T1000 (cell line): Measurements from ENCODE around the gene ATP2C1.
"Not testable (repeated sequence)": the region's sequence is repeated elsewhere in the genome, so short reads cannot be mapped to it uniquely, and the experiment has no call there.

Source experiments
- DNase-seq: peaks from one replicate; lab custom pipeline; 2025; ENCODE audit warnings: mixed read lengths; lab: John Stamatoyannopoulos, UW

ATP2C1 gene, protein sequence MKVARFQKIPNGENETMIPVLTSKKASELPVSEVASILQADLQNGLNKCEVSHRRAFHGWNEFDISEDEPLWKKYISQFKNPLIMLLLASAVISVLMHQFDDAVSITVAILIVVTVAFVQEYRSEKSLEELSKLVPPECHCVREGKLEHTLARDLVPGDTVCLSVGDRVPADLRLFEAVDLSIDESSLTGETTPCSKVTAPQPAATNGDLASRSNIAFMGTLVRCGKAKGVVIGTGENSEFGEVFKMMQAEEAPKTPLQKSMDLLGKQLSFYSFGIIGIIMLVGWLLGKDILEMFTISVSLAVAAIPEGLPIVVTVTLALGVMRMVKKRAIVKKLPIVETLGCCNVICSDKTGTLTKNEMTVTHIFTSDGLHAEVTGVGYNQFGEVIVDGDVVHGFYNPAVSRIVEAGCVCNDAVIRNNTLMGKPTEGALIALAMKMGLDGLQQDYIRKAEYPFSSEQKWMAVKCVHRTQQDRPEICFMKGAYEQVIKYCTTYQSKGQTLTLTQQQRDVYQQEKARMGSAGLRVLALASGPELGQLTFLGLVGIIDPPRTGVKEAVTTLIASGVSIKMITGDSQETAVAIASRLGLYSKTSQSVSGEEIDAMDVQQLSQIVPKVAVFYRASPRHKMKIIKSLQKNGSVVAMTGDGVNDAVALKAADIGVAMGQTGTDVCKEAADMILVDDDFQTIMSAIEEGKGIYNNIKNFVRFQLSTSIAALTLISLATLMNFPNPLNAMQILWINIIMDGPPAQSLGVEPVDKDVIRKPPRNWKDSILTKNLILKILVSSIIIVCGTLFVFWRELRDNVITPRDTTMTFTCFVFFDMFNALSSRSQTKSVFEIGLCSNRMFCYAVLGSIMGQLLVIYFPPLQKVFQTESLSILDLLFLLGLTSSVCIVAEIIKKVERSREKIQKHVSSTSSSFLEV

GRCh38 chr3:130893376-130894129 is at the start of gene ATP2C1:
Gene ATP2C1, plus strand, starts transcription at chr3:130894084. Its CDS starts 686 bp downstream, at chr3:130894770.
- DNase-seq: peak; percentile 87

GRCh38 chr3:130844462-130844861 is 49.4 kb upstream of the ATP2C1 start:
- no peak for DNase-seq

- DNase-seq: no peak
These were observed 47.7 kb upstream of the ATP2C1 start for GRCh38 chr3:130846181-130846580.

- no peak for DNase-seq
These were observed 44.8 kb upstream of the ATP2C1 start for GRCh38 chr3:130849091-130849552.

- no peak for DNase-seq
These were observed 43.7 kb upstream of the ATP2C1 start for GRCh38 chr3:130850044-130850797.

DNA sequence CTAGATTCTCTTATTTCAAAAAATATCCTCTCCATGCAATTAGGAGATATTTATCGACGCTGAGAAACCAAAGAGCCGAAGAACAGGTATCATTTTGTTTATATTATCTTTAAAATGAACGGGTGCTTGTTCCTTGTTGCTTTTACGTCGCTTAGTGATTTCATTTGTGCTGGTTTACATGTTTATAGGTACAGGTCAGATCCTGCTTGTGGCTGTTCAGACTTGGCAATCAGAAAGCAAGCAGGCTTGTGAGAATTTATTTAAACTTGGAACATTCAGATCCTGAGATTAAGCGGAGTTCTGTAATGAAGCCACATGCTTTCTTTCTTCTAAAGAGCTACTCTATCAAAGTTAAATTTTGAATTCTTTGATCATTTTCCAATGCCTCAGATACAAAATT is 43.0 kb upstream of the ATP2C1 start:
- DNase-seq: no peak

GRCh38 chr3:130851277-130851676 is 42.6 kb upstream of the ATP2C1 start:
- no peak for DNase-seq

DNA sequence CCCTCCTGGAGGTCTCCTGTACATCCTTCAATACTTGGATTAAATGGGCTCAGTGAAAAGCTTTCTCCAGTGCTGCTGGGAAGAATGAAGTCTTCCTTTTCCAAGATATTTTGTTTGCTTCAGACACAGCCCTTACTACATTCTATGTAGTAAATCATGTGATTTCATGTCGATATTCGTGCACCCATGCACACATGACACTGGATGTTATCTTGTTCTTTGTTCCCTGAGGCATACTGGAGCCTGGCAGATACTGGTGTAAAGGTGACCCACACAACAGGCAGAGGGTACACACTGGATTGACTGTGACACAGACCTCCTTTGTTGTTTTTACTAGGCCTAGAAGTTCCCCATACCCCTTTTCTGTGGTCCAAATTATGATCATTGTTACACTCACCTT is 40.3 kb upstream of the ATP2C1 start:
- DNase-seq: no peak

DNA sequence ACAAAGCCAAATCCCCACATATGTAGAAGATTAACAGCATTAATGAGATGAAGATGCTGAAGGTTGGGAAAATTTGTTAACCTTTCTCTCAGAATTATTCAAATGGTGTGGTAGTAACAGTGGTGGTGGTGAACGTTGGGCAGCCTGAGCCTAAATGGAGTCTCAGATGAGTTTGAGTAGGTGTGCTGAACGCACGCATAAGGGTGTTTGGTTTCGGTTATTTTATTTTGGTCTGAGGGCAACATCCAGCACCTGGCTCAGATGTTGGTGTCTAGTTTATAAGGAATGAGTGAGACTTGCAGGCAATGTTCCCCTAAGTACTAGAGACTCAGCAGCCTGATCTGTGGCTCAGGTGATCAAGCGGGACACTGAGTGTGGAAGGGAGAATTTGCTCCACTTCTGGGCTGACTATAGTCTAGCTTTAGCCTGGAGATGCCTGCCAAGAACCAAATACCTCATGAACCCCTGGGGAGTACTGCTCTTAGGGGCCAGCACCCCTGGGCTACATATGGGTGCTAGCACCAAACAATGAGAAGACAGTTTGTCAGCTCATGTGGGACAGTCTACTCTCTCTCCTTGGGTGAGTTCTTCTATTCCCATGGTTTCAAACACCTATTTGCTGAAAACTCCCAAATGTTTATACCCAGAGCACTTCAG is 39.5 kb upstream of the ATP2C1 start:
- no peak for DNase-seq

GRCh38 chr3:130857336-130858026 is 36.4 kb upstream of the ATP2C1 start:
- DNase-seq: no peak

DNA sequence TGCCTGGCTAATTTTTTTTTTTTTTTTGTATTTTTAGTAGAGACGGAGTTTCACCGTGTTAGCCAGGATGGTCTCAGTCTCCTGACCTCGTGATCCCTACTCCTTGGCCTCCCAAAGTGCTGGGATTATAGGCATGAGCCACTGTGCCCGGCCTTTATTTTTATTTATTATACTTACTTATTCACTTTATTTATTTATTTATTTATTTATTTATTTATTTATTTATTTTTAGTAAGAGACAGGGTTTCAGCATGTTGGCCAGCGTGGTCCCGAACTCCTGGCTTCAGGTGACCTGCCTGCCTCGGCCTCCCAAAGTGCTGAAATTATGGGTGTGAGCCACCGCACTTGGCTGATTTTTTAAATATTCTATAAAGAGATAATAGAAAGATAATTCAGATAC is 31.8 kb upstream of the ATP2C1 start:
- not testable (repeated sequence) for DNase-seq

DNA sequence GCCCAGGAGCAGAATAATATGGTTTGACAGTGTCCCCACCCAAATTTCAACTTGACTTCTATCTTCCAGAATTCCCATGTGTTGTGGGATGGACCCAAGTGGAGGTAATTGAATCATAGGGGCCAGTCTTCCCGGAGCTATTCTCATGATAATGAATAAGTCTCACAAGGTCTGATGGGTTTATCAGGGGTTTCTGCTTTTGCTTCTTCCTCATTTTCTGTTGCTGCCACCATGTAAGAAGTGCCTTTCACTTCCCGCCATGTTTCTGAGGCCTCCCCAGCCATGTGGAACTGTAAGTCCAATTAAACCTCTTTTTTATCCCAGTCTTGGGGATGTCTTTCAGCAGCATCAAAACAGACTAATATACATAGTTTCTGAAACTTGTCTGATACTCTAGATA is 28.4 kb upstream of the ATP2C1 start:
- DNase-seq: no peak

- DNase-seq: no peak
These were observed 27.6 kb upstream of the ATP2C1 start for GRCh38 chr3:130866327-130866726.

GRCh38 chr3:130870423-130870822 is 23.5 kb upstream of the ATP2C1 start:
- no peak for DNase-seq

GRCh38 chr3:130876594-130876993 is 17.3 kb upstream of the ATP2C1 start:
- no peak for DNase-seq

GRCh38 chr3:130878464-130878863 is 15.4 kb upstream of the ATP2C1 start:
- no peak for DNase-seq

- no peak for DNase-seq
These were observed 4.4 kb upstream of the ATP2C1 start for GRCh38 chr3:130889416-130889946.

GRCh38 chr3:130892759-130893375 is 1.0 kb upstream of the ATP2C1 start:
- no peak for DNase-seq
